AG09319 (cell line): Measurements from ENCODE around the gene KRT80.

Experiments used
- DNase-seq: peaks from one replicate; pipeline ENCODE4 v3.0.0-alpha.2; 2010; ENCODE audit warnings: low read depth; ENCODE audit errors: extremely low read depth
- TF ChIP-seq, protein P1 (sequence below): IDR thresholded peaks from 2 replicates; pipeline ENCODE4 v1.5.1; 2011; ENCODE audit warnings: low read depth, mild to moderate bottlenecking, inconsistent platforms, low read length, moderate library complexity

The KRT80 gene

DNA sequence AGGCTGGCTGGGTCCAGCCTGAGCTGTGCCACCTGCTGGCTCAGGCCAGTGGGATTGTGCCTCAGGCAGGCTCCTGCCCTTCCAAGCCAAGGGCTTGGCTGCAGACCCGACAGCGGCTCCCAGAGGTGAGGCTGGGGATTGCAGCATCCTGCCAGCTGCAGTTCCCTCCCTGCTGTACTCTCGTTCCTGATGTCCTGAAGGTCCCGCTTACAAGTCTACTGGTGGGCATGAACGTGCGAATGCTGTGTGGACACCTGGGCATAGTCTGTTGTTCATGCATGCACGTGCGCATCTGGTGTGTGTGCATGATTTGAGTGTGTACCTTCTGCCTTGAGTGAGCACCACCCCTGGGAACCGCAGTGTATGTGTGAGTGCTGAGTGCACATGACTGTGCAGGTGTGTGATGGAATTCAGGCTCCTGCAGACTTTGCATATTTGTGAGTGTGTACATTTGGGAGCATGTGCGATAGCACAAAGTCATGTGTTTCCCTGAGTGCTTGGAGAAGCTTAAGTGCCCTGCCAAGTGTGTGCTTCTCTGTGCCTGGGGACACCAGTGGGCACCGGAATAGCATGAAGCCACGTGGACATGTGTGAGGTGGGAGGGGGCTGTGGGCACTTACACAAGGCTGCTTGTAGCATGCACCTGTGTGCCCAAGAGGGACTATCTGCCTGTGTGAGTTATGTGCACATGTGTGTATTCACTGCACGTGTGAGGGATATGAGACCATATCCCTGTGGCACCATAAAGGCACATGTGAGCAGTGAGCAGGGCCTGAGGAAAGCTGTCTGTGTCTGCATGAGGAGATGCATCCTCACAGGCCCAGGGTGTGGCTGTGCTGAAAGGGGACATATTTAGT, 22.0 kb upstream of the KRT80 start:
- DNase-seq = peak; percentile 56

DNA sequence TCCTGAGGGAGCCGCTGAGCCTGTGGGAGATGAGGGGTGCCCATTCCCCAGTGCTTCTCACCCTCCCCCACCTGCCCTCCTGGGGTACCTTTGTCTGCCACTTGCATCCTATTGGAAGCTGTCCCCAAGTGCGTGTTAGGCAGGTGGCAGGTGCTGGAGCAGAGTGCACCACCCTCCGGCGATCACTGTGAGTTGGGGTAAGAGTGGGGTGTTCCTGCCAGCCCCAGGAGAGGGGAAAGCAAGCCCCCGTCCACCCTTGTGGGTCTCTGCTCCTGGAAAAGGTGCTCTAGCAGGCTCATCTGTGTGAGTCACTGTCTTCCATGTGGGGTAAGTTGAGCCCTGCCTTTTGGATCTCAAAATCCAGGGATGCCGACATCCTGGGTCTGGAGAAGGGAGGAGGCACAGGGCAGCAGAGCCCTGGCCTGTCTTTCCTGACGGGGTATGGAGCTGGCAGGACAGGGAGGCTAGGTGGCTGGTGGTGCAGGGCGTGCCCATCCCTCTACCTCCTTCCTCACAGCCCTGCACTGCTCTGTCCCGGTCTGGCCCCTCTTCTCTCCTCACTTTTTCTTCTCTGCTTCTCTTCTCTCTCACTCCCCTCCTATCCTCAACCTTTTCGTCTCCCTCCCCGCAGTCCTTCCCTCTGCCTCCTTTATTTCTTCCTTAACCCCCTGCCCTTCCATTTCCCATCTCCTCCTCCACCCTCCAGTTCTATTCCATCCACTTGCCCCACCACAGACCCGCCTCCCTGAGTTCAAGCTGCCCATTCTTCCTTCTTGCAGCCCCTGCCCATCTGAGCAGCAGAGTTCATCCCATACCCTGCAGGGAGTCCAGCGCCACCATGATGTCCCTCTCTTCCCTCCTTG, 21.1 kb upstream of the KRT80 start:
- TF ChIP-seq, protein P1, sequence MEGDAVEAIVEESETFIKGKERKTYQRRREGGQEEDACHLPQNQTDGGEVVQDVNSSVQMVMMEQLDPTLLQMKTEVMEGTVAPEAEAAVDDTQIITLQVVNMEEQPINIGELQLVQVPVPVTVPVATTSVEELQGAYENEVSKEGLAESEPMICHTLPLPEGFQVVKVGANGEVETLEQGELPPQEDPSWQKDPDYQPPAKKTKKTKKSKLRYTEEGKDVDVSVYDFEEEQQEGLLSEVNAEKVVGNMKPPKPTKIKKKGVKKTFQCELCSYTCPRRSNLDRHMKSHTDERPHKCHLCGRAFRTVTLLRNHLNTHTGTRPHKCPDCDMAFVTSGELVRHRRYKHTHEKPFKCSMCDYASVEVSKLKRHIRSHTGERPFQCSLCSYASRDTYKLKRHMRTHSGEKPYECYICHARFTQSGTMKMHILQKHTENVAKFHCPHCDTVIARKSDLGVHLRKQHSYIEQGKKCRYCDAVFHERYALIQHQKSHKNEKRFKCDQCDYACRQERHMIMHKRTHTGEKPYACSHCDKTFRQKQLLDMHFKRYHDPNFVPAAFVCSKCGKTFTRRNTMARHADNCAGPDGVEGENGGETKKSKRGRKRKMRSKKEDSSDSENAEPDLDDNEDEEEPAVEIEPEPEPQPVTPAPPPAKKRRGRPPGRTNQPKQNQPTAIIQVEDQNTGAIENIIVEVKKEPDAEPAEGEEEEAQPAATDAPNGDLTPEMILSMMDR = no peak
- no peak for DNase-seq

More for the DNA sequence above, 22.0 kb upstream of the KRT80 start:
- TF ChIP-seq, protein P1 = no peak; the same call in none of the 2 replicates

DNA sequence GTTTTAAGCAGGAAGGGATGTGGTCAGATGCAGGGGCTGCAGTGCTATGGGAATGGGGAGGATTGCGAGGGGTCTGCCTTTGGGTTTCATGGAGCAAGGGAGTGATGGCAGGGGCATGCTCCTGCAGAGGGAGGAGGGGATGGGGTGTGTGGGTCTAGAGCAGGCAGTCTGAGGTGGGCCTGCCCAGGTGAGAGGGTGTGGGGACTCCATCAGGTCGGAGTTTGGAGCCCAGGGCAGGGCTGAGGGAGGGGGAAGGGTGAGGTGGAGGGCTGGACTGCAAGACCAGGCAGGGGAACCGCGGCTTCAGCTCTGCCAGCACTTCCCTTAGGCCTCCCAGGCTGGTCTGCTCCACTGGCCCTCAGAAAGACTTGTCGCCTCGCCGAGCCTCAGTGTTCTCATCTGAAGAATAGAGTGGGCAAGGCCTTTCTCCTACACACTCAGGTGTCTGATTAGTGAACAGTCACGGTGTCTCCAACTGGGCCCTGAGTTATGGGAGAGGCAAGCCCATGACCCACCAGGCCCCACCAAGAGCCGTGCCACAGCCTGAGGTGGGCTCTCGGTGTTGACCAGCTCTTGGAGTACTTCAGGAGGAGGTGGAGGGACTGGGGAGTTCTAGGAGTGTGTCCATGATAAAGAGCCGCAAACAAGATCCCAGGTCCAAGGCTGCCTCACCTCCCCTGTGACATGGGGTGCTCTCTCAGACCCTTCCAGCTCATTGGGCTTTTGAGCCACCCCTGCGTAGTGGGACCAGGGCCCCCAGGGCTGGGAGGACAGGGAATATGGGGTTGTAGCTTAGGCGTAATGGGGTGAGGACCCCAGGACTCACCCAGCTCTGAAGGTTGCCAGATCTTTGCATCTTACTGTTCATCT, 20.1 kb upstream of the KRT80 start:
- no peak for DNase-seq
- TF ChIP-seq, protein P1 = no peak

DNA sequence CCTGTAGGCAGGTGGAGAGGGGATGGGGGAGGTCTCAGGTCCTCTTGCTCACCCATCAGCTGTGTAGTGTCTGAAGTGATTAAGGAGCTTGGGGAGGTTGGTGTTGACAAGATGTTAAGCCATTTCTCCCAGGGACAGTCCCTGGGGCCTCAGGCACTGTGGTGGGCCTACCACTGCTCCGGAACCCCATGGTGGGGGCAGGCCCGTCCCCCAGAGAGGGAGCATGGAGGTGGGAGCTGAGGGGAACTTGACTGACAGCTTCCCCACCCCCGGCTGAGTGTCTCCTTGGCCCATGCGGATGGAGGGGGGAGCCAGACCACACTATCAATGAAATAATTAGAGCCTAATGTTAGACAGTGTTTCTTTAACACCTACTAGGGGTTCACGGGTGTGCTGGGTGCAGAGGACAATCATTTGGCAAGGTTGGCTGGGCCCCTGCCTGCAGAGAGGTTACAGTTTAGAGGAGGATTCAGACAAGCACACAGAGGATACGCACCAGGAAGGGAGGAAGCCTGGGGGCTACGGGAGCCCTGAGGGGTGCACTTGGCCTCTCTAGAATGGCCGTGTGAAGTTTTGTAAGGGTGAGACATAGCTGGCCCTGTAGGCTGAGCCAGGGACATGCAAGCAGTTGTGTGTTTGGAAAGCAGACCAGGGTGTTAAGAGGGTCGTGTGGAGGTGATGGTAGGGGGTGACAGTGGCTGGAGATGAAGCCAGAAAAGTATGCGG, 19.3 kb upstream of the KRT80 start:
- TF ChIP-seq, protein P1 = no peak
- DNase-seq = no peak

DNA sequence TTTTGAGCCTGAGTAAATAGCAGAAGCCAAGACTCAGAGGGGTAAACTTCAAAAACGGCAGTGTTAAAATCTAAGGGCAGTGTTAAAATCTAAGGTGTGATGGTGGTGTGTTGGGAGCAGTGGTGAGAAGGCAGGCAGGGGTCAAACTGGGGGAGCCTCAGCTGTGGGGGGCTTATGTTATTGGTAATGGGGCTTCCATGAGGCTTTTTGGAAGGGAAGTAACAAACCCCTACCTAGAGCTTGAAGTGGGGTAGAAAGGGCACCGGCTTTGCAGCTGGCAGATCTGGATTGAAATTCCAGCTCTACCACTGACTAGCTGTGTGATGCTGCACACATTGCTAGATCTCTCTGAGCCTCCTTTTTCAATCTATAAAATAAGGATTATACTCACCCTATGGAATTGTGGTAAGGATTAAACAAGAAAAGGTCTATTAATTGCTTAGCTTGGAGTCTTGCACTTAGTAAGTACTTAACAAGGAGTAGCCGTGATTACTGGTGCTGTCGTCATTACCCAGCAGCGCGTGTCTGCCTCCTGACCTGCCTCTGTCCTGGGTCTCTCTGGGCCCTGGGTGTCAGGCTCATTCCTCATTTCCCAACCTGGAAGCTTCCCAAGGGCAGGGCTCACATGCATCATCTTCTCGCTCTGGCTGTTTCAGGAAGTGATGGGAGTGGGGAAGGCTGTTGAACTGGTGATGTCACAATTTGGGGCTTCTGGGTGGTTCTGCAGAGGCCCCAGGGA, 18.5 kb upstream of the KRT80 start:
- DNase-seq = peak; percentile 44
- TF ChIP-seq, protein P1 = no peak

DNA sequence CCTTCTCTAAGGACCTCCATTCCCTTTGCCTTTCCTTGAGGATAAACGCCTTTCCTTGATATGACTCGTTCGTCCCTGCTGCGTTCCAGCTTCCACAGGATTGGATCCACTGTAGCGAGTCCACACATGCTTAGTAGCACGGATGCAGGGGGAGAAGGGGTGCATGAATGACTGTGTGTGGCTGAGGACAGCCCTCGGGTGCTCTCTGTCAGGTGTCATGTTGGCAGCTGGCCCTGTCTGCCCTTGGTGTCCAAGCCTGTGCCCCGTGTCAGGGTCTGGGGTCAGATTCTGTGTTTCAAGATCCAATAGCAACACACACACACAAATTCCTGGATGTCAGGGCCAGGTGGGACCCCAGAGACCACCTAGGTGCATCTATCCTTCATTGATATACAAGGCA, 17.5 kb upstream of the KRT80 start:
- TF ChIP-seq, protein P1 = no peak
- no peak for DNase-seq
